Middle frontal gyrus (tissue), 1 donor: ENCODE measurements around the gene SCNN1B.
"Not testable (repeated sequence)": the region's sequence is repeated elsewhere in the genome, so short reads cannot be mapped to it uniquely, and the experiment has no call there.

Experiments used
- DNase-seq: peaks from one replicate; pipeline ENCODE4 v3.0.0-alpha.2; 2015; ENCODE audit warnings: low spot score; ENCODE audit errors: extremely low spot score

SCNN1B gene

DNA sequence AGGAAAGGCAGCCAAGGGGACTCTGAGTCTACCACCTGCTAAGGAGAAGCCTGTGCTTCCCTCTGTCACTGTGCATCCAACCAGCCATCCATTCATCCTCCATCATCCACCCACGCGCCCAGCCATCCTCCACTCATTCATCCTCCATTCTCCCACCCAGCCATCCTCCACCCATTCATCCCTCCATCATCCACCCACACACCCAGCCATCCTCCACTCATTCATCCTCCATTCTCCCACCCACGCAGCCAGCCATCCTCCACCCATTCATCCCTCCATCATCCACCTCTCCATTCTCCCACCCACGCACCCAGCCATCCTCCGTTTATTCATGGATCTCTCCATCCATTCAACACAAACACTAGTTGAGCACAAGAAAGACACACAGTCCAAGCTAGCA, 76.8 kb downstream of the SCNN1B start:
- no peak for DNase-seq

DNA sequence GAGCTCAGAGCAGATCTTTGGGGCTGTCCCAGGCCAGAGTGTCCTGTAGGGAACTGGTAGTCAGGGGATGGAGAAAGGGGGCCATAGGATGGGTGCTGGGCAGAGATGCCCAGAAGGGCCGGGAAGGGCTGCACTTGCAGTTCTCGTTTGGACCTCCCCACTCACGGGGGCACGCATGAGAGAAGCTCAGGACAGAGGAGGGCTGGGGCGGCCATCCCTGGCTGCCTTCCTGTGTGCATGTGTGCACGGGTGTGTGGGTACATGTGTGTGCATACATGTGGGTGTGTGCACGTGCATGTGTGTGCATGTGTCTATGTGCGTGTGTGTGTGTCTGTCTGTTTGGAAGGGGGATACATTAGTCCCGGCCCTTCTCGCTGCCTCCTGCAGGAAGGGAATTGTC, 77.6 kb downstream of the SCNN1B start:
- no peak for DNase-seq

- no peak for DNase-seq
Observed at GRCh38 chr16:23380501-23380951, 78.4 kb downstream of the SCNN1B start.

DNA sequence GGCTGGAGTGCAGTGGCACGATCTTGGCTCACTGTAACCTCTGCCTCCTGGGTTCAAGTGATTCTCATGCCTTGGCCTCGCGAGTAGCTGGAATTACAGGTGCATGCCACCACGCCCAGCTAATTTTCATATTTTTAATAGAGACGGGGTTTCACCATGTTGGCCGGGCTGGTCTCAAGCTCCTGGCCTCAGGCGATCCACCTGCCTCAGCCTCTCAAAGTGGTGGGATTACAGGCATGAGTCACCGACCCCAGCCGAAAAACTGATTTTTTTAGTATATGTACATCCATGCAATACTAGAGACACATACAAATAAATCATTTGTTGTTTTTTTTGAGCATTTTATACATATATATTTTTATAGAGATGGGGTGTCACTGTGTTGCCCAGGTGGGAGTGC, 79.6 kb downstream of the SCNN1B start:
- not testable (repeated sequence) for DNase-seq

GRCh38 chr16:23382279-23382678, 80.2 kb downstream of the SCNN1B start:
- DNase-seq, result no peak

- no peak for DNase-seq
Observed at GRCh38 chr16:23383881-23384280, 81.8 kb downstream of the SCNN1B start.

- DNase-seq, result no peak
Observed at GRCh38 chr16:23384878-23385277, 82.8 kb downstream of the SCNN1B start.

GRCh38 chr16:23385441-23385840, 83.3 kb downstream of the SCNN1B start:
- no peak for DNase-seq

DNA sequence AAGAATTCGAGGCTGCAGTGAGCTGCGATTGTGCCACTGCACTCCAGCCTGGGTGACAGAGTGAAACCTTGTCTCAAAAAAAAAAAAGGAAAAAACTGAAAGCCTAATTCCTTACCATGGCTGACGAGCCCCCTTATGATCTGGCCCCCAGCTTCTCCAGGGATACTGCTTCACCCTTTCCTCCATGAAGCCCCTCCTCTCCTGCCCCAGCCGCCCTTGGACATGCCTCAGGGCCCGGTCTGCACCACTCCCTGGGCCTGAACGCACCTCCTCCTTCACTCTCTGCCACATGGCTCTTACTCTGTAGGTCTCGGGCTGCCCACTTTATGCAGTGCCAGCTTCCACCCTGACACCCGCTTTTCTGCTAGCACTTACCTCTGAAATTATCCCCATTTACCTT, 85.6 kb downstream of the SCNN1B start:
- no peak for DNase-seq

GRCh38 chr16:23388786-23389185, 86.7 kb downstream of the SCNN1B start:
- DNase-seq, result no peak

- DNase-seq, result no peak
Observed at GRCh38 chr16:23389201-23389600, 87.1 kb downstream of the SCNN1B start.

GRCh38 chr16:23389936-23390335, 87.8 kb downstream of the SCNN1B start:
- DNase-seq, result not testable (repeated sequence)

- DNase-seq, result no peak
Observed at GRCh38 chr16:23391381-23392222, 89.5 kb downstream of the SCNN1B start.

GRCh38 chr16:23392223-23392600, 90.1 kb downstream of the SCNN1B start:
- no peak for DNase-seq

DNA sequence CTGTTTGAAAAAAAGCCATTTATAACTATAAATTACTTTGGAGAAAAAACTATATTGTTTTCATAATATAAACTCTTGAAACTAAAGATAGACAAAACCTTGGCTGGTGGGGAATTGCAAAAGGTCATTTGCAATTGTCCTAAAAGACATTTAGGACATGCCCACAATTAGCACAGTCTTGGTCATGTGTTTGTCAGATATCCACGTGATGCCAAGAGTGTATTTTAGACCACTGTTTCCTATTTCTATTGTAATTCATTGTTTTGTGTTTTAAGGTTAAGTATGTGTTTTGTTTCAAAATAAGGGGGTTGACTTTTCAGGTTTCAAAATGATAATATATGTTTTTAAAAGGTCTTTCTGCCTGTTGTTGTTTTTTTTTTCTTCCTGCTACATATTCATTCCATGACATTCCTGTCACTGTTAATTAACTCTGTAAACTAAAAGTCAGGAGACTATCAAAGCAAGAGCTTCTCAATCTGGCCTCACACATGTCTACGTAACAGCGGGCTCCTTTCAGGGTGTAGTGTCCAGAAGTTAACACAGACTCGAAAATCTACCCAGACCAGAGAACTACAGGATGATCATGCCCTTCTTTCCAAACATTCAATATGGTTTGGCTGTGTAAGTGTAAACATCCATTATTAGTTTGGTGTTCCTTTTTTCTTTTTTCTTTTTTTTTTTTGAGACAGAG, 92.2 kb downstream of the SCNN1B start:
- no peak for DNase-seq

DNA sequence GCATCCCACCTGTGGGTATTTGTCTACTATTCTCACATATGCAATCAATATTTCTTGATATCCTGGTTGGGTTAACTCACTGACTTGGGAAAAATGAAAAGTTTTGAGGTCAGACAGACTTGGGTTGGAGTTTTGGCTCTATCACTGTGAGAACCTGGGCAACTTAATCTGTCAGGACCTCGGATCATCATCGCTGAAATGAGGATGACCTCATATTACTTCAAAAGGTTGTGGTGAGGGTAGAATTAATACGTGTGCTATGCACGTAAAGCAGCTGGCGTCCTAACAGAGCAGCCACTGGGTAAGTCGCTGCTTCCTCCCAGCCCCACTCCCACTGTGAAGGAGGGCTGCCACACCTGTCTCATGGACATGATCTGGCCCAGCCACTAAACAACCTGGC, 93.6 kb downstream of the SCNN1B start:
- no peak for DNase-seq

DNA sequence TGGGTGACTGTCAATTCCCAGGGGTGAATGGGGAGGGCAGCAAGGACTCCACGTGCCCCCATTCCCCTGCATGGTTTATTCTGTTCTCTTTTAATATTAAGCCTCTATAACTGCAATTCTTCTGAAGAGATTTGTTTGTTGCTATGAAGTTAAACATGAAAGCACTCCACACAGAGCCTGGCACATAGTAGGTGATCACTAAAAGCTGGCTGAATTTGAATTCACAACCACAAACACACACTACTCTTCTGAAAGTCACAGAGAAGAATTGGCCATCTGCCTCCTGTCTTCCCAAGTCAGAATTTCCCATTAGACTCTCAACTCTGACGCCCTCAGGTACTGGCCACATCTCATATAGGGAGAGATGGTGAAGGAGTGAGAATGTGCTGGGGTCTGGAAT, 95.4 kb downstream of the SCNN1B start:
- DNase-seq, result no peak

GRCh38 chr16:23398987-23399805, 97.1 kb downstream of the SCNN1B start:
- no peak for DNase-seq

DNA sequence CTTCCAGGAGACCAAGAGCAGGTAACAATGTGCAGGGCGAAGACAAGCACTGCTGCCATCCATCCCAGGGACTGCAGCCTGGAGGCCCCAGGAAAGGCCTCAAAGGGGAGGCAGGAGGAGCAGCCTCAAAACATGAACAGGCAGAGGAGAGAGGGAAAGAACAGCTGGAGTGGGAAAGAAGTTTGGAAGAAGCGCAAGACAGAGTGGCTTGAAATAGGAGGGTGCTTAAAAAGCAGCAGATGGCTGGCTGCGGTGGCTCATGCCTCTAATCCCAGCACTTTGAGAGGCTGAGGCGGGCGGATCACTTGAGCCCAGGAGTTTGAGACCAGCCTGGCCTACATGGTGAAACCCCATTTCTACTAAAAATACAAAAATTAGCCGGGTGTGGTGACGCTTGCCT, 98.3 kb downstream of the SCNN1B start:
- DNase-seq, result not testable (repeated sequence)

DNA sequence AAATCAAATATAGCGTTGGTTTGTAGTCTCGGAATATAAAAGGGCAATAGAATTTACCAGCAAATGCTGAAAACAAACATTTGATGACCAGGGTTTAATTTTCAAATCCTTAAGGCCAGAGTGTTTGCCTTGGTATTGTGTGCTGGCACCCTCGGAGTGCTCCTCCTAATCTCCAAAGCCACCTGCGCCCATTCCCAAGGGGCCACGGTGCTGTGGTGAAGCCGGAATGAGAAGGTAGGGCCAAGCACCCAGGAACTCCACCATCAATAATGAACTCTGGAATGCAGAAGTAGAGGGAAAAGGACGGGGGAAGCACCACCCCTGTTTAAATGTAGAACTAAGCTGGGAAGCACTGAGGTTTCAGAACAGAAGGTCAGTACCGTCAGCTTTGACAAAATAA, 99.0 kb downstream of the SCNN1B start:
- no peak for DNase-seq

DNA sequence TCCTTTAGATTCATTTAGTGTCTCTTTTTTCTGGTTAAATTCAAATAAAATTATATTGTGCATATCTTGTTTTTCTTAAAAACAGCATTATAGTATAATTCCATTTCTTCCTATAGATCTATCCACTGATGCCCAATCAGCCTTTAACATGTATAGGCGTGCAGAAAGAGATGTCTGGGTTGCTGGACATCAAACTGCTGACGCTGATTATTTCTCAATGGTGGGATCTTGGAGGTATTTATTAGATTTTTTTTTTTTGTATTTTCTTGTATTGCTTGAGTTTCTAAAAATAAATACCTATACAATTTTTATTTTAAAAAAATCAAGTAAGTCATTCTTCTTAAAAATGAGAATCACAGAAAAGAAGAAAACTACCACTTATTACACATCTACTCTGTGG, 100.0 kb downstream of the SCNN1B start:
- no peak for DNase-seq

DNA sequence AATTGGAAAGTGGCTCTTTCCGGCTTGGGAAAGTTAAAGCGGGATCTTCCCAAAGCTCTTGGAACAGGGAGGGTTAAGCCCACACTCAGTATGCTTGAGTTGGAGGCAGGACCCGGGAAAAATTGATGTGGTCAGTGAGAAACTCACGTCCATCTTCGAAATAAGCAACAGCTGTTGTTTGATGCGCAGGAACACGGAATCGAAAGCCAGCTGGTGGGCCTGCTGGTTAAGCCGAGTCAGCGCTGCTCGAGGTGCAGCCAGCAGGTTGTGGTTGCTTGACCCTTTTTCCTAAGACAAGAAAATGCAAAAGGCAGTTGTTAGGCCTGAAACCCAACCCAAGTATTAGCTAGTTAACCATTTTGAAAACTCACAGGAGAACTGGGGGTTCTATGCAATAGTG, 101.4 kb downstream of the SCNN1B start:
- no peak for DNase-seq
